ENCODE results near the gene PATJ.

The PATJ gene

DNA sequence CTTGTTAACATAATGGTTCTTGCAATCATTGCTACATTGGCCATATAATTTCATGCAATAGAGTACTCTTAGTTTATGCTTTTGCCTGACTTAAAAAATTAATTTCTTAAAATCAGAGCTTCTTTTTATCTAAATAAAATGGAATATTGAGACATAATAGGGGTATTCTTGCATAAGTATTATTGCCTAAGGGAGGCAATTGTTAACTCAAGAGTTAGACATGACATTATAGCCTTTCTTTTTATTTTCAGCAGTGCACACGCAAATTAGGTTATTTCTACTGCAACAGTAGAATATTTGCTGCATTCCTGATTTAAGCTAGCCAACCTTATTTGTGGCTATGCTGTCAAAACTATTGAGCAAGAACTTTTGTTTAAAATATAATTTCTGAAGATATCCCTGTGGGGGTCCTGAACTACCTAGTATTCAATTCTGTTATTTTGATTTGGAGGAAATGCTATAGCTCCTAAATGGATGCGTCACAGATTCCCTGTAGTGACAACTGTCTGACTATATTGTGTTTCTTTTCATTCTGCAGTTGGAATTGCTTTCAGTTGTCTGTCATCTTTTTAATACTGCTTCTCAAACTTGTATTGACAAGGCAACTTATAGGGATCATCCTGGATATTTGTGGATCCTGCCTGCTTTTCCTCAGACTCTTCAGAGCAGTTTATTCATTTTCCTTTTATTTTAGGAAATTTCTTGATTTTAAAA is 211.0 kb downstream of the PATJ start (continued):
- no peak for TF ChIP-seq CSRNP3 (CRISPR knock-in tag; IDR thresholded peaks at IDR 0.05)
- TF ChIP-seq BACH2 (CRISPR knock-in tag; IDR thresholded peaks at IDR 0.05; ENCODE audit: borderline replicate concordance) = no peak
- TF ChIP-seq CREB5 (CRISPR knock-in tag; IDR thresholded peaks at IDR 0.05; ENCODE audit: low read depth) = no peak
- TF ChIP-seq ZNF565 (CRISPR knock-in tag; conservative IDR thresholded peaks at IDR 0.05; ENCODE audit: low read depth) = no peak

- ATAC-seq = no peak
- TF ChIP-seq POU6F1 (CRISPR knock-in tag; IDR thresholded peaks at IDR 0.05; ENCODE audit: borderline replicate concordance, low read depth) = no peak
- TF ChIP-seq ZNF565 (CRISPR knock-in tag; conservative IDR thresholded peaks at IDR 0.05; ENCODE audit: low read depth) = no peak
- no peak for TF ChIP-seq ZFP30 (CRISPR knock-in tag; IDR thresholded peaks at IDR 0.05)
- no peak for TF ChIP-seq SNAI2 (CRISPR knock-in tag; IDR thresholded peaks at IDR 0.05)
- no peak for TF ChIP-seq GLIS3 (CRISPR knock-in tag; IDR thresholded peaks at IDR 0.05)
- TF ChIP-seq ZNF70 (CRISPR knock-in tag; IDR thresholded peaks at IDR 0.05) = no peak
- TF ChIP-seq RARB (CRISPR knock-in tag; IDR thresholded peaks at IDR 0.05) = no peak
- TF ChIP-seq OSR1 (CRISPR knock-in tag; IDR thresholded peaks at IDR 0.05) = no peak
- no peak for TF ChIP-seq CSDC2 (CRISPR knock-in tag; IDR thresholded peaks at IDR 0.05)
- TF ChIP-seq TSHZ2 (CRISPR knock-in tag; IDR thresholded peaks at IDR 0.05) = no peak
- TF ChIP-seq TCF4 (CRISPR knock-in tag; IDR thresholded peaks at IDR 0.05; ENCODE audit: borderline replicate concordance) = no peak
- no peak for TF ChIP-seq CREB5 (CRISPR knock-in tag; IDR thresholded peaks at IDR 0.05; ENCODE audit: low read depth)
Observed at GRCh38 chr1:61953790-61954150, 211.5 kb downstream of the PATJ start.

DNA sequence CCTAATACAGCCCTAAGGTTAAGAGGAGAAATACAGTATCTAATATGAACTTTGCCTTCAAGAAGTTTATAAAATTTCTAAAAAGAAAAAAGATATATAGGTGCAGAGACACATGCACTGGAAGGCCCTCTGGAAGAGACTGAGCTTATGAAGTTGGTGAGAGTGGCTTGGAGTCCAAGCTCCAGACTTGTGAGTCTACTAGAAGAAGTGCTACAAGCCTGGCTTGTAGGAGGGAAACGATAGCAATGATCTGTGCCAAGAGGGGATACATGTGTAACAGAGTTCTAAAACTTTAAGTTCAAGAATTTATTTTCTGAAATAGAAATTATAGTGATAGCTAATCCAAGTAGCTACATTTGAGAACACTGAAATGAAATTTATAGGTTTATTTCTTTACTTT is 213.0 kb downstream of the PATJ start:
- no peak for ATAC-seq
- no peak for TF ChIP-seq ARNTL (CRISPR knock-in tag; IDR thresholded peaks at IDR 0.05; ENCODE audit: borderline replicate concordance, low read depth)
- TF ChIP-seq ZFP30 (CRISPR knock-in tag; IDR thresholded peaks at IDR 0.05) = no peak
- TF ChIP-seq OSR1 (CRISPR knock-in tag; IDR thresholded peaks at IDR 0.05) = no peak
- TF ChIP-seq SNAI2 (CRISPR knock-in tag; IDR thresholded peaks at IDR 0.05) = no peak
- TF ChIP-seq ZNF565 (CRISPR knock-in tag; conservative IDR thresholded peaks at IDR 0.05; ENCODE audit: low read depth) = no peak
- no peak for TF ChIP-seq TCF4 (CRISPR knock-in tag; IDR thresholded peaks at IDR 0.05; ENCODE audit: borderline replicate concordance)
- no peak for TF ChIP-seq GLIS3 (CRISPR knock-in tag; IDR thresholded peaks at IDR 0.05)
- TF ChIP-seq ZNF70 (CRISPR knock-in tag; IDR thresholded peaks at IDR 0.05) = no peak
- no peak for TF ChIP-seq ESRRG (CRISPR knock-in tag; IDR thresholded peaks at IDR 0.05)
- no peak for TF ChIP-seq PPARA (CRISPR knock-in tag; IDR thresholded peaks at IDR 0.05; ENCODE audit: borderline replicate concordance)
- TF ChIP-seq ZNF8 (CRISPR knock-in tag; IDR thresholded peaks at IDR 0.05) = no peak
- no peak for TF ChIP-seq RARB (CRISPR knock-in tag; IDR thresholded peaks at IDR 0.05)
- TF ChIP-seq CSDC2 (CRISPR knock-in tag; IDR thresholded peaks at IDR 0.05) = no peak
- no peak for TF ChIP-seq CREB5 (CRISPR knock-in tag; IDR thresholded peaks at IDR 0.05; ENCODE audit: low read depth)
- no peak for TF ChIP-seq ZC3H10 (CRISPR knock-in tag; IDR thresholded peaks at IDR 0.05)
